Mucosa of descending colon (tissue), 3 donors: ENCODE measurements around the gene MILR1. TPM values are rescaled to one million over a fixed set of nuclear protein-coding genes. Genes with fewer than 3 reads are reported as not detected.

Experiments
- ATAC-seq: fragments of 200-7000 bp; cut with Tn5 transposase; one replicate; pipeline ENCODE4 v1.9.1; 2020; ENCODE audit warnings: mild to moderate bottlenecking, moderate library complexity
- DNase-seq, 3 donors: peaks; one replicate each; pipeline ENCODE4 v3.0.0-alpha.2; 2020
- H3K36me3 ChIP-seq: fragments of 200-600 bp; one replicate; pipeline ENCODE4 v1.8.0; 2021; ENCODE audit warnings: low read depth, mild to moderate bottlenecking
- H3K4me1 ChIP-seq: fragments of 200-600 bp; one replicate; pipeline ENCODE4 v1.8.0; 2021; ENCODE audit warnings: low read depth, mild to moderate bottlenecking
- H3K4me3 ChIP-seq: fragments of 200-600 bp; one replicate; pipeline ENCODE4 v1.8.0; 2021; ENCODE audit warnings: mild to moderate bottlenecking
- H3K9me3 ChIP-seq: fragments of 200-600 bp; one replicate; pipeline ENCODE4 v1.8.0; 2021; ENCODE audit warnings: mild to moderate bottlenecking
- intact Hi-C, 2 donors: fragments of 100-400 bp; cut with DNase I in 1 of 2; cut with micrococcal nuclease in 1 of 2; formaldehyde crosslinking; loops; one replicate each; pipeline versions ENCODE4 v1.11.0 to v1.11.1; 2022; cut with DNase I, micrococcal nuclease
- total RNA-seq, 3 donors: library from RNA; stranded (reverse); fragmentation: NEBNext Ultra II Directional in 2 of 3; extraction: Animal tissue kit (Norgen Biotek cat#: 25700) in 2 of 3; gene quantifications; one replicate each; pipeline versions ENCODE4 v1.2.1 to v1.2.4, GENCODE V29; 2021 to 2023
- TF ChIP-seq, protein P1 (sequence below): fragments of 200-600 bp; IDR thresholded peaks from one replicate; pipeline ENCODE4 v1.8.0; 2022; ENCODE audit warnings: antibody characterized with exemption, mild to moderate bottlenecking
- donor health status: DM: no; HTN: no; CAD: no; lungs with moderate emphysema.
- donor health status: DM: no; HTN: no; CAD: no.
- donor health status: DM: no; HTN: yes; CAD: no.

Gene MILR1
- total RNA-seq, 3 donors from 2014 or later, result 4.4 to 4.6 (median 4.6) TPM

DNA sequence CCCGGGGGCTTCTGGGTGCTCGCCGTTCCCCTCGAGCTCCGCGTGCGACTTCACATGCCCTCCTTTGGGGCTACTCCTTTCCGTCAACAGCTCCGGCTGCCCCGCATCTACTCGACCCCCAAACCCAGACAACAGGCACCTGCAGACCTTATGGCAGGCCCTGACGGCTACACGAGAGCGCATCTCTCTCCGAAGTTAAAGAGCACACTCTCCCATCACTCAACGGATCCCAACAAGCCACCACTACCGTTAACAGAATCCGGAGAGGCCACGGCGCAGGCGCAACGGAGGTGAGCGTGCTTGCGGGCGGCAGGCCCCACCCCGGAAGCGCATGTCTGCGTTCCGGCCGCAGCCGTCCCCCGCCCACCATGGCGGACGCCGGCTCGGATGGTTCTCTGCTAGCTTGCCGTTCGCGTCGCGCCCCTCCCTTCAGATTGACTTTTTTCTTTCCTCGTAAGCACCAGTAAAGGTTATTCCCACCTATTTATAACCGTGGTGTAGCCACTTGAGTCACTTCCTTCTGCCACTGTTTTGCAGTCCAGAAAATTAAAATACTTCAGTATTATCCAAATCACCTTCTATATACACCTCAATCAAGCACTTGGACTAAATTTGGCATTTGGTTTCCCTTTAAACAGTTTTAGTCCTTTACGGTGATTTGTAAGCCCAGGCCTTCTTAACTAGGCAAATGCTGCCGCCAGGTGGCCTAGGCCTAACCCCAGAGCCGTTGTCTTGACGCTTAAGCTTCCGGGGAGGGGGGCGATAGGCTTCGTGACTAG is 48.1 kb downstream of the MILR1 start, which contains the start of gene POLG2:
Gene POLG2 (minus strand): TSS at position 269 of the 779 bp plus-strand sequence. CDS start 86 bp downstream, at position 183.
- no peaks in the 10 kb centered on the region for H3K9me3 ChIP-seq
- H3K4me3 ChIP-seq, result peak within 1 kb of the TSS; percentile 37
- TF ChIP-seq, protein P1, sequence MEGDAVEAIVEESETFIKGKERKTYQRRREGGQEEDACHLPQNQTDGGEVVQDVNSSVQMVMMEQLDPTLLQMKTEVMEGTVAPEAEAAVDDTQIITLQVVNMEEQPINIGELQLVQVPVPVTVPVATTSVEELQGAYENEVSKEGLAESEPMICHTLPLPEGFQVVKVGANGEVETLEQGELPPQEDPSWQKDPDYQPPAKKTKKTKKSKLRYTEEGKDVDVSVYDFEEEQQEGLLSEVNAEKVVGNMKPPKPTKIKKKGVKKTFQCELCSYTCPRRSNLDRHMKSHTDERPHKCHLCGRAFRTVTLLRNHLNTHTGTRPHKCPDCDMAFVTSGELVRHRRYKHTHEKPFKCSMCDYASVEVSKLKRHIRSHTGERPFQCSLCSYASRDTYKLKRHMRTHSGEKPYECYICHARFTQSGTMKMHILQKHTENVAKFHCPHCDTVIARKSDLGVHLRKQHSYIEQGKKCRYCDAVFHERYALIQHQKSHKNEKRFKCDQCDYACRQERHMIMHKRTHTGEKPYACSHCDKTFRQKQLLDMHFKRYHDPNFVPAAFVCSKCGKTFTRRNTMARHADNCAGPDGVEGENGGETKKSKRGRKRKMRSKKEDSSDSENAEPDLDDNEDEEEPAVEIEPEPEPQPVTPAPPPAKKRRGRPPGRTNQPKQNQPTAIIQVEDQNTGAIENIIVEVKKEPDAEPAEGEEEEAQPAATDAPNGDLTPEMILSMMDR, result no peak
- peaks cover 48% of the 10 kb centered on the region for H3K4me1 ChIP-seq
- DNase-seq (peak; percentile 95 to 97 (median 96)), ATAC-seq (peak; percentile 97)
- H3K36me3 ChIP-seq, result peaks cover 25% of the 10 kb centered on the region
- intact Hi-C loops, result no loop called here

DNA sequence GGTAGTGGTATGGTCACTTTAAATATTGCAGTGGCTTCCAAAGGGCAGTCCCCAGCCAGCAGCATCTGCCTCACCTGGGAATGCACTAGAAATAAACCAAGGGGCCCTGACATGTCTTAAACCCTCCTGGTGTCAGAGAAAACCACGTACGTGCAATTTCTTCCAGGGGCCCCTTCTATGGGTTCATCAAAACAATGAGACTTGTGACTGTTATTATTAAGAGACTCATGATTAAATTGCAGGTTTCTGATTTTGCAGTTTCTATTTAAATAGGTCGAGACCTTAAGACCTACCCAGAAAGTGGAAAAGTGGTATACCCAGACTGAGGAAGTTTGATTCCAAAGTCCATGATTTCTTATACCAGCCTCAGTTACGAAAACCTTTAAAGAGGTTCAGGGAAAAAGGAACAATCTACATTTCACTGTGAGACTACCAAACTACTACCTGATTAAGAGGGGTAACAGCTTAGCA is 48.7 kb downstream of the MILR1 start:
- Histone ChIP-seq H3K36me3 (peaks cover 31% of the 10 kb centered on the region), H3K4me3 (no peak overlapping the region), H3K4me1 (peaks cover 48% of the 10 kb centered on the region), H3K9me3 (no peaks in the 10 kb centered on the region)
- TF ChIP-seq, protein P1, result no peak
- ATAC-seq (peak; percentile 3), DNase-seq (no peak)
- intact Hi-C loops, result no loop called here

- ATAC-seq (no peak), DNase-seq (no peak)
- TF ChIP-seq, protein P1, result no peak
- Histone ChIP-seq H3K9me3 (no peaks in the 10 kb centered on the region), H3K36me3 (peaks cover 36% of the 10 kb centered on the region), H3K4me1 (peaks cover 53% of the 10 kb centered on the region), H3K4me3 (no peak overlapping the region)
- intact Hi-C loops, result no loop called here
These were observed 49.6 kb downstream of the MILR1 start for GRCh38 chr17:64498308-64499203.

GRCh38 chr17:64499805-64500486 is 51.0 kb downstream of the MILR1 start:
- H3K9me3 ChIP-seq, result no peaks in the 10 kb centered on the region
- DNase-seq (no peak), ATAC-seq (peak; percentile 18)
- H3K4me1 ChIP-seq, result peaks cover 62% of the 10 kb centered on the region
- intact Hi-C loops, result no loop called here
- TF ChIP-seq, protein P1, result no peak
- H3K4me3 ChIP-seq, result no peak overlapping the region
- peaks cover 45% of the 10 kb centered on the region for H3K36me3 ChIP-seq

DNA sequence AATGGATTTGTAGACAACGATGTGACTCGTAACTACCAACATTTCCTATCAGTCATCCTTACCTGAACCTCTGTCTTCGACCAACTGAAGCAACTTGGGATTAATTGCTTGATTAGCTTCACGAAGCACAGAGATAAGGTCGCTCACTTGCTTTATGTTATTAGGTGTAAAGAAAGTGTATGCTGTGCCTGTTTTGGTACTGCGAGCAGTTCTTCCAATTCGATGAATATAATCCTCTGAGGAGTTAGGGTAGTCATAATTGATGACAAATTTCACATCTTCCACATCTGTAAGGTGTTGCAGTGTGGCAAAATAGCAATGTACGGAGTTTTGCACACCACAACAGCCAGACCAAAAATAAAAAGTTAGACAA is 51.6 kb downstream of the MILR1 start:
- Histone ChIP-seq H3K4me1 (peaks cover 56% of the 10 kb centered on the region), H3K36me3 (peaks cover 45% of the 10 kb centered on the region), H3K4me3 (no peak overlapping the region), H3K9me3 (no peaks in the 10 kb centered on the region)
- intact Hi-C loops, result no loop called here
- DNase-seq (no peak), ATAC-seq (no peak)
- TF ChIP-seq, protein P1, result no peak
